CD4-positive, alpha-beta T cell treated with Interleukin-15 for 1 hour (primary cell): ENCODE data around the gene RNF8.
A peak's percentile ranks its signal among the peaks of the same experiment; 100 is the strongest.
"Not testable (repeated sequence)": the region's sequence is repeated elsewhere in the genome, so short reads cannot be mapped to it uniquely, and the experiment has no call there.

Experiments
- DNase-seq: peaks from one replicate; pipeline ENCODE4 v3.0.0-alpha.2; 2020

RNF8 gene, protein sequence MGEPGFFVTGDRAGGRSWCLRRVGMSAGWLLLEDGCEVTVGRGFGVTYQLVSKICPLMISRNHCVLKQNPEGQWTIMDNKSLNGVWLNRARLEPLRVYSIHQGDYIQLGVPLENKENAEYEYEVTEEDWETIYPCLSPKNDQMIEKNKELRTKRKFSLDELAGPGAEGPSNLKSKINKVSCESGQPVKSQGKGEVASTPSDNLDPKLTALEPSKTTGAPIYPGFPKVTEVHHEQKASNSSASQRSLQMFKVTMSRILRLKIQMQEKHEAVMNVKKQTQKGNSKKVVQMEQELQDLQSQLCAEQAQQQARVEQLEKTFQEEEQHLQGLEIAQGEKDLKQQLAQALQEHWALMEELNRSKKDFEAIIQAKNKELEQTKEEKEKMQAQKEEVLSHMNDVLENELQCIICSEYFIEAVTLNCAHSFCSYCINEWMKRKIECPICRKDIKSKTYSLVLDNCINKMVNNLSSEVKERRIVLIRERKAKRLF

DNA sequence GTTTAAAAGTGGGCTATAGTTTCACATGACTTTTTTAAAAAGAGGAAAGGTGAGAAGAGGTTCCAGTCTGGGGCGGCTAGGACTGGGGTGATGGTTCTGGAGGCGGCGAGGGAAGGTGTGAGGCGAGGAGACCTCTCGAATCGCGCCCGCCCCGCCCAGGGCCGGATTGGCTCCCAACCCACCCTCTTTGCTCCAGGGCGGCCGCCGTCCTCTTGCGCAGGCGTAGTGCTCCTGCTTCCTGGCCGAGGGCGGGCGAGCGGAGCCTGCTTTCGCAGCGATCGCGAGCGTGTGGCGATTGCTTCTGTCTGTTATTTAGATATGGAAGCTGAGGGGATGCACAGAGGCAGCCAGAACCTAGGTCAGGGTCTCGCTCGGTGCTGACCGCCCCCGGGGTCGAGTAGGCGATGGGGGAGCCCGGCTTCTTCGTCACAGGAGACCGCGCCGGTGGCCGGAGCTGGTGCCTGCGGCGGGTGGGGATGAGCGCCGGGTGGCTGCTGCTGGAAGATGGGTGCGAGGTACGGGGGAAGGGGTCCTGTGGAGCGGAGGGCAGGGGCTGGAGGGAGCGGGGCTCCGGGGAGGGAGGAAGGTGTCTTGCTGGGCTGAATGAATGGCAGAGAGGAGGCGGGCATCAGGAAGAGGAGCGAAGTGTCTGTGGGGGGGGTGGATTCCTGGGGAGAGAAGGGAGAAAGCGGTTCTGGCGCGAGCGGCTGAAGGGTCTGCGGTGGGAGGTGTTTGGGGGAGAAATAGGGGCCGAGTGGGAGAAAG lies at the start of gene RNF8:
TSS of gene RNF8 (plus strand) at position 223 of the 765 bp plus-strand sequence. CDS start at position 405, 182 bp downstream.
- peak; percentile 89 for DNase-seq

DNA sequence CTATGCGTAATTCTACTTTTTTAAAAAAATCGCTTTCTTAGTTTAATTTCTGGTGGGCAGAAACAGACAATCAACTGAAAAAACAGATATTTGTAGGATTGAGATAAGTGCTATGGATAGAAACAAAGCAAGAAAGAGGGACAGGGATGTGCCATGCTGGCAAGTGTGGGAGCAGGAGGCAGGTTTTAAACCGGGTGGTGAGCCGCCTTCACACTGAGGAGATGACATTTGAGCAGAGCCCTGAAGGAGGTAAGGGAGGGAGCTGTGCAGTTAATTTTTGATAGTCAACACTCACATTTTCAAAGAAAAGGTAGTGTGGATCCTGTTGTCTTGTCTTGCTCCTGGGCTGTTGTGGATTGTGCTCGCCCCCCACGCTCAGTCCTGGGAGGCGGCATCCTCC lies 49.0 kb upstream of the RNF8 start:
- DNase-seq: no peak

DNA sequence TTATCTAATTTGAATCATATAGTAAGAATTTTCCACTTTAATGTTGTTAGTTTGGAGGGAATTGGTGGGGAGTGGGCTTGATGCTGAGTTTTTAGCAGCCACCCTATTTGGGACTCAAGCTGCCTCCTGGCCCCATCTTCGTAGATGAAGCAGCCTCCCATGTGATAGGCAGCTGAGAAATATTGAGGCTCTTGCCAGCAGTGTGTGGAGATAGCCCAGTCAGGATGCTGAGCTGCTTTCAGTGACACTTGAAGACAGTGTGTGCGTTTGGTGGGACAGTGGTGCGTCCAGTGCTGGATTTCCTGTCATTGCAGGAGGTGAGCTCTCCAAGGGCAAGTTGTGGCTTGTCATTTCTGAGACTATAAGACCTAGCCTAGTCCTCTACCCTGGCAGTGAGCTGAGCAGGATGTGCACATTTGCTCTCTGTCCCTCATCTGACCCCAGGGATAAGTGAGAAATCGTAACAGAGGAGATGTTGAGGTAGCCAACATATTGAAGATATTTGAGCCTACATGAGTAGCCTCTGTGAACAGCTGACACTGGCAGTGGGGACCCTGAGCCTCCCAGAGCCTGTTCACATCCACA lies 47.9 kb upstream of the RNF8 start:
- DNase-seq: no peak

DNA sequence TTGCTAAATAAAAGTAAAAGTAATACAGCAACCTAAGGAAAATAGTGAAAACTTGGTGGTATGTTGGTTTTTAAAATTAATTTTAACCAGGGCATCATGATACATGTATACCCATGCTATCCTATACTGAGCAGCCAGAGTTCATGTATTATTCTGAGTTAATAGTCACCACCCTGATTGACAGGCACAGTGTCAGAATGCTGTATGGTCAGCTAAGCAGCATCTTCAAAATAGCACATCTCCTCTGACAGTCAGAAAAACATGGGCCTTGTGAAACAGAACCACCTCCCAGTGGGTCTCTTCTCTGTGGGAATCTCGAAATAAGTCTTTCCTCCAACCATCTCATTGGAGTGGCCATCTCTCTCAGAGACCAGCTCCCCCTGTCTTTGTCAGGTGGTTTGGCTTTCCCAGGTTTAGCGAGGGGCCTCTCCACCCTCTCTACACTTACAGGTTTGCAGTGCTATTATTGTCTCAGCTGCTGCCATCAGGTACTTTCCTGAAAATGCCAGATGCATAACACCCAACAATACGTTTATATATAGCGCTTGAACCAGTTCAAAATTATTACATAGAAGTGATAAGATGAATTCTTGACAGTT lies 47.1 kb upstream of the RNF8 start:
- no peak for DNase-seq

DNA sequence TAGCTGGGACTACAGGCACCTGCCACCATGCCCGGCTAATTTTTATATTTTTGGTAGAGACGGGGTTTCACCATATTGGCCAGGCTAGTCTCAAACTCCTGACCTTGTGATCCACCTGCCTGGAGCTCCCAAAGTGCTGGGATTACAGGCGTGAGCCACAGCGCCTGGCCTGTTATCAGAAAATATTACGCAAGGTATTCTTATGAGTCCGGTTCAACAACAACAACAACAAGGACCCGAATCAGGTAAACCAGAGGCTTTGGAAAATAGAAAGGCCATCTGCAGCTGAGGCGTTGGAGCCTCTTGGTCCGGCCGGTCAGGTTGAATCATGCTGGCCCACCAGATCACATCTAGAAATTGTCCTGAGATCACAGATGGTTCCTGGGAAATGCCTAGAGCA lies 46.3 kb upstream of the RNF8 start:
- DNase-seq: not testable (repeated sequence)

DNA sequence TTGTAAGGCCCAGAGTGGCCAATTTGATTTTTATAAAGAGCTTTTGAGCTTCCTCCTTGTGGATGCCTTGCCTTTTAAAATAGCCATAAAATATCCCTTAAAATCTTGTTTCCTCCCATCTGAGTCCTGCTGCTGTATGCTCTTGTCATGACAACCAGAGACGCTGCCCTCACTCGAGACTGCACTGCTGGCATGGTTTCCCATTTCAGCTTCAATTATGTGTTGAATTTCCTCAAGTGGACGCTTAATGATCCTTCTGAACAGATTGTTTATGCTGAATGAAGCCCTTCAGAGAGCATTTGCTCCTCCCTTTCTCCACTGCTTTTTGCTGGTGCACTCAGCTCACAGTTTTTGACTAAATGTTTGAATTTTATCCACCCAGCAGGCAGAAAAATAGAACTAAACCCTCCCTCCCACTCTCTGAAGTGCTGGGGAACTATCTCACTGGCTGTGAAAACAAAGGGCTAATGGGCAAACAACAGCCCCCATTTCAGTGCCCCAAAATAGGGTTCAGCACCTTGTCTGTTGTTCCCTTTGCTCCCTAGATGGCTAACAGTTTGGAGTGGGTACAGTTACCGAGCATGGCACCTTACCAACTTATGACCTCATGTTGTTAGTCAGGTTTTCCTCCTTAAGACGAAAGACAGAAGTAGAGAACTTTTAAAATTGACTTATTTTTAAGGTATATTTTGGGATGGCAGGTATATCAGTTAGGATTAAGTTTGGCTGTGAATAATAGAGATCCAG lies 45.5 kb upstream of the RNF8 start:
- DNase-seq: no peak

DNA sequence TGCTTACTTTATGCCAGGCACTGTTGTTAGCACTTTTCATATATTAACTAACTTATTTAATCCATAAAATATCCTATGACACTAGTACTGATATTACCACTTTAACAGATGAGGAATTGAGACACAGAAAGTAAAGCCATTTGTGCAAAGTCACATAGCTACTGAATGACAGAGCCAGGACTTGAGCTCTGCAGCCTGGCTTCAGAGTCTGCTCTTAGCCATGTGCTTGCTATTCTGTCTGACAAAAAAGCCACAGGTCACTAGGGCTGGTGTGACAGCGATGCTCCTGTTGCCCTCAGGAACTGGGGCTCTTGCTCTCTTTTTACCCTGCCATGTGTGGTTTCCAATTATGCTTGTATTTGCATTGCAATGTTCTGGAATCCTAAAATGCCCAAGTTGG lies 44.7 kb upstream of the RNF8 start:
- DNase-seq: no peak

DNA sequence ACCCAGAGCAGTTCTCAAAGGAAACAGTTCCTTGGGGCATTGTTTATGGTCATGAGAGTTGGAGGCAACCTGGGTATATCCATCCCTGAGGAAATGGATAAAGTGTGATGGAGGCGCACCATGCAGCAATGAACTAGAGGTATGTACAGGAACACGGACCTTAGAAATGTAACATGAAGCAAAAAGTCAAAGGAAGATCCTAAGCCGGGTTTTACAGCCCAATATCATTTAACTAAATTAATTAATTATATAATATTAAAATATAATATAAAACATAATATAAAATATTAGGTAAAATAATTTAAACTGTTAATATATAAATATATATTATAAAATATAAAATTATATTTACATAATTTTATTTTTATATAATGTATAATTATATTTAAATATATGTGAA lies 44.1 kb upstream of the RNF8 start:
- DNase-seq: no peak

DNA sequence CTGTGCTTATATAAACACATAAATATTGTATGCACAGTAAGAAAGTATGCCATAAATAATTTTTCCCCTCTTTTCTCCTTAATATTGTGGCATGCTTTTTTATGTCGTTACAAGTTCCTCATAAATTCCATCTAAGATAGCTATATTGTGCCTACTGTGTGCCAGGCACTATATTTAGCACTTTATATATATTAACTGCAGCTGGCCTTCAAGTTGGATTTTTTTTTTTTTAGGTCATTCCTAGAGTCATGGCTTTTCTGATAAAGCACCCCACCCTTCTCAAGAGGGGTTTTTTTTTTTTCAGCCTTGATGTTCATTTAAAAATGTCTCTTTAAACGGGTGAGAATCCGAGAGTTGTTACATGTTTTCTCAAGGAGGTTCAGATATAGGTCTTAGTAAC lies 42.8 kb upstream of the RNF8 start:
- no peak for DNase-seq

DNA sequence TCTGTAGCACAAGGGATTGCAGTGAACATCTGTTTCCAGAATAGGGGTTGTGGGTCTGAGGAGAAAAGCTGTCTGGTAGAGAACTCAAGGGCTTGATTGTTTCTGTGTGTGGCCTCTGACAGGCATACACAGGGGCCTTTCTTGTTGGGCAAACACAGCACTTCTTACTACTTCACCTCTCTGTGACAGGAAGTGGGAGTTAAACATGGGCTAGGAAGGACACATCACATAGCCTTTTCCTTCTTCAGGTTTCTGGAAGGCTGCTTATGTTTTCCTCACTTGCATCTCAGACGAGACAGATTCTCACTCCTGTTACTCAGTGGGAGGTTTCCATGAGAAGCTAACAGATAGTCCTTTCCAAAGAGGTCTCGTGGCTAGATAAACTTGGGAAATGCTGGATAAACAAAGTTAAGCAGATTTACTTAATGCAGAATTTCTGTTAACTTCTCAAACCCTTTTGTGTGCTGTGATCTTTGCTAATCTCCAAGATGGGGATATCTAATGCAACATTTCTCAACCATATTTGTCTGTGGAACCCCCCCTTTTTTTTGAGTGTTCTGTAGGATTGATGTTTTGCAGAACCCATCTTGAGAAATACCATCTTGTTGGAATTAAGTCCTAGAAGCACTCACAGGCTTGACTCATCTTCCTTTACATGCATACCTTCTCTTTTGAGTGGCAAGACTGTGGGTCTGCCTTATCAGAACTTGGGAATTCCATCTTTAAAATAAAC lies 41.9 kb upstream of the RNF8 start:
- no peak for DNase-seq

DNA sequence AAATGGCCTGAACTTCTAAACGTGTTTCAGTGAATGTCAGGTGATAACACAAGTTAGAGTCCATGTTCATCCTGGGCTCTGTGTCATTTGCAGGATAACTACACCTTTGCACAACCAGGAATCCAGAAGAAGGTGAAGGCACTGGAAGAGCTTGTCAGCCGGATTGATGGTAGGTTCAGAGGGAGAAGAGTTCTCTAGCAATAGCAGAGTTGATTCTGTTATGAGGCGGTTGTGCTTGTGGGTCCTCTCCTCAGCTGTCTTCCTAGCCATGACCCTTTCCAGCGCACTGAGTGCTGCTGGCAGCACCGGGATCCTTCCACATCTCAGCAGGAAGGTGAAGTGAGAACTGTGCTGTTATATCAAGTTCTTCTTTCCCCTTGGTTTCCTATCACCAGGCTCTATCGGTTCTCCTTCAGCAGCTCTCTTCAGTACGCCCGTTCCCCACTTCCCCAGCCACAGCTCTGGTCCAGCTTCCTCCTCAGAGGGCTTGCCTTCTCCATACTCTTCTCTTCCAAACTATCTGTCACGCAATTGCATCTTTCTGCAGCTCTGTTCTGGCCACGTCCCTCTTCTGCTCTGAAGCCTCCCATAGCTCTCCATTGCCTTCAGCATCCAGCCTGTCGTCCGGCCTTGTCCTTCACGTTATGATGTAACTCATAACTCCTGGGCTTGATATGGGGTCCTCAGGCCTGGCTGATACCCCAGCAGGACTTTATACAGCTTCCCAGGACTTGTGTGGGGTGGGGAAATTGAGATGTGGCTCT lies 39.9 kb upstream of the RNF8 start:
- no peak for DNase-seq

DNA sequence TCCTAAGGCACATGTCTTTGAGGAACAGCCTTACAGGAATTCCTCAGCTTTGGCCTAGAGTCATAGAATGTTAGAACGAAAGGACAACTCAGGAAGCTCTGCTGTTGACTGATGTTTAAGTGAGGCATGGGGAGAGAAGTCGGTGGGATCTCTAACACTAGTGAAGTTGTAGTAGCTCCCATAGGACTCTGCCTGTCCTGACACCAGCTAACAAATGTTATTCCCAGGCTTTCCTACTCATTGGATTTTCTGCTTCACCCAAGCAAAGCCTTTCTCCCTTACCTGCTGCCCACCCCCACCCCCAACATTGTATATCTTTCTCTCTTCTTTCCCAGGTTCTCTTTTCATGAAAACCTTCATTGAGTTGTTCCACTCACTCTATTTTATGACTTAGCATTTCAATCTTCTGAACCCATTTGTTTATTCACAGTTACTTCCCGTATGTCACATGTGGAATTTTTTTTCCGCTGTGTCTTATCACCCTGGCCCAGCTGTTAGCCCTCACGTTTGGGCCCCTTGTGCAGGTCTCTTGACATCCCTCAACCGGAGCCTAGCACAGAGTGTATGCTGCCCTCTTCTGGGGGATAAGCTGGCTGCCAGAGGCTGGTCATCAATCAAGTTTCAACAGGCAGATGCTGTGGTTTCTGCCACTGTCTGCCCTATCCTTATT lies 39.2 kb upstream of the RNF8 start:
- peak; percentile 32 for DNase-seq

DNA sequence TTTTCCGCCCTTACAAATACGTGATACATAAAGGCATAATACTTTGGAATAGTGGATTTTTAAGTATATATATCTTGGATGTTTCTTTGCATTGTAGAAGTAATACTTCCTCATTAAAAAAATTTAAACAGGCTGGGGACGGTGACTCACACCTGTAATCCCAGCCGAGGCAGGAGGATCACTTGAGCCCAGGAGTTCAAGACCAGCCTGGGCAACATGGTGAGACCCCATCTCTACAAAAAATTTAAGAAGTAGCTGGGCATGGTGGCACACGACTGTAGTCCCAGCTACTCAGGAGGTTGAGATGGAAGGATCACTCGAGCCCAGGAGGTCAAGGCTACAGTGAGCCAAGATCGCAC lies 38.6 kb upstream of the RNF8 start:
- DNase-seq: no peak

DNA sequence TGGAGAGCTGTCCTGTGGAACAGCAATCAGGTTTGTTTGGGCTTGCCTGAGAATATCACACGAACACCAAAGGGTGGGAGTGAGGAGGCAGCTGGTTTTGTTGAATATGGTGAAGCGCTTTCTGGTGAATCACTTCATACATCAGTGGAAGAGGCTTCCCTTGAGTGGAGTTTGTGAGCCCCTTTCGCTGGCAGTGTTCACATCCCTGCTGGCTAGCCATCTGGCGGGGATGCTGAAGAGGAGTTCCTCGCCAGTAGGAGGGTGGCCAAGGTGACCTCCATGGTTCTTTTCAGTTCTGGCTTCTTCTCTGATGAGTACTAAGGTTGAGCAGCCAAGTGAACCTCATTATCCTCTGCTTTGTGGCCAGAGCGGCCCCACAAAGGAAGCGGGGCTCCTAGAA lies 37.7 kb upstream of the RNF8 start:
- DNase-seq: no peak

DNA sequence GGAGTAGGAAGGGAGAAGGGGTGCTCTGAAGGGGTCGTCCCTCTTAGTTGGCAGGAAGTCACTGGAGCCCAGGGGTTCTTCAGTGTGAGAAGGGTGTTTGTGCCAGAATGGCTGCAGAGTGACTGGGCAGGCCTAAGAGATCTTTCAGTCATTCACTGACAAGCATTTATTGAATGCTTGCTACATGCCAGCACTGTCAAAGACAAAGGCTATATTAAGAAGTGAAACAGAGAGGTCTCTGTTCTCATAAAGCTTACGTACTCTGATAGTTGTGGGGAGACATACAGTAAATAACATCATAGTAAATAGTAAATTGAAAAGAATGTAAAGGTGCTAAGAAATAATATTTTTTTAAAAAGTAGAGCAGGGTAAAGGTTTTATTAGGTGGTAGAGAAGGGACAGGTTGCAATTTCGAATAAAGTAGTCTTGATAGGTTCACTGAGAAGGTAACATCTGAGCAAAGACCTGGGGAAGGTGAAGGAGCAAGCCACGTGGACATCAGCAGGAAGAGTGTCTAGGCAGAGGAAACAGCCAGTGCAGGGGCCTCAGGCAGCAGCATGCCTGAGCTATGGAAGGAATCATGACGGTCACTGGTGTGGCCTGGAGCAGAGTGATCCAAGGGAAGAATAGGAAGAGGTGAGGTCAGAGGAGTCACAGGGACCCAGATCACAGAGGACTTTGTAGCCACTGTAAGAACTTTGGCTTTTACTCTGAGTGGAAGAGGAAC lies 36.3 kb upstream of the RNF8 start:
- DNase-seq: no peak

DNA sequence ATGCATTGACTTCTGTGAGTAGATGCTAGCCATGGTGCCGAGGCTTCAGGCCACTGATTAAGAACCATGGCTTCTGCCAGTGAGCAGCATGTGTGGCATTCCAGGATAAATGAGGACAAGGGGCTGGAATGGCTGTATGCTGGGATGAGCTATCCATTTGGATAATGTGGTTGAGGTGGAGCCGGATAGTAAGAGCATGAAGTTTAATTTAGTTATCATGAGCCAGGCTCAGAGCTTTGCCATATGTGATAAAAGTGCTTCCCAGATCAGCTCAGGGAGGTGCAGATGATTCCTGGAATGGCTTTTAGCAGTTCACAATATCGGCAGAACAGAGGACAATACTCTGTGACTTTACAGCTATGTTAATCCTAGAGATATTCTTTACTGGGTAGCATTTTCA lies 34.6 kb upstream of the RNF8 start:
- no peak for DNase-seq

DNA sequence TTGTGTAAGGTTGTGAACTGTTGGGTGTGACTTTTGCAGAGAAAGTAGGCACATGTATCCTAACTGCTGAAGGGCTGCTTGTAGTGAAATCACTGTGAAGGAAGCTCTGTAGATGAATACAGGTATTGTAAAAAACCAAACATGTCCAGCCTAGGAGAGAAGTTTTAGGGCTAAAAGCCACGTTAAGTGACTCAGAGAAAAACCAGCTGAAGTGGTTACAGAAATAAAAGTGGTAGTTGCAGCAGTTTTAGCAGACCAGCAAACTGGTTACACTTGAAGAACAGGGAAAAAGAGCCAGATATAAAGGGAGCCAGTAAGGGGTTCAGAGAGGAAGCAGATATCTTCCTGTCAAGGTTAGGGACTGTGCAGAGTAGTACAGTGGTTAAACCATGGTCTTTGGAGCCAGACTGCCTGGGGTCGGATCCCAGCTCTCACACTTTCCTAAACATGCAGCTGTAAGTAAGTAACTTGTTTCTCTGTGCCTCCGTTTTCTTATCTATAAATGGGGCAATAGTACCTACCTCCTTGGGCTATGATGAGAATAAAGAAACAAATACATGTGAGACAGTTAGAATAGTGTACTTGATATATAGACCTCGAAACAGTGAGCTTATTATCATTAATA lies 33.8 kb upstream of the RNF8 start:
- no peak for DNase-seq

DNA sequence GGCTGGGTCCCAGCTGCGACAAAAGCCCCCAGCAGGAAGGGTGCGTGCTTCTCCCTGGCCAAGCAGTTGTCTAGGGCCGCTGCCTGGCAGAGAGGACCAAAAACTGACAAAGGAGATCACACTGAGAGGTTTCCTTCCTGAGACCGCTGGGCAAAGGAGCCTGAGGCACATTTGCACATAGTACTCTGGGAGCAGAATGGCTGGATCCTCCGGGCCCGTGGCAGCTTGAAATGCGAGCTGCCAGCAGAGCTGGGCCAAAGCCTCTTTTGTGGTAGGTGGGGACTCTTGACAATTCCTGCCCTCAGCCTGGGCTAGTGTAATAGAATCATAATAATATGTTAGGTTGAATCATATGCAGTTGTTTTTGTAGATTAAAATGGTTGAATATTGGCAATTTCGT lies 33.1 kb upstream of the RNF8 start:
- no peak for DNase-seq

DNA sequence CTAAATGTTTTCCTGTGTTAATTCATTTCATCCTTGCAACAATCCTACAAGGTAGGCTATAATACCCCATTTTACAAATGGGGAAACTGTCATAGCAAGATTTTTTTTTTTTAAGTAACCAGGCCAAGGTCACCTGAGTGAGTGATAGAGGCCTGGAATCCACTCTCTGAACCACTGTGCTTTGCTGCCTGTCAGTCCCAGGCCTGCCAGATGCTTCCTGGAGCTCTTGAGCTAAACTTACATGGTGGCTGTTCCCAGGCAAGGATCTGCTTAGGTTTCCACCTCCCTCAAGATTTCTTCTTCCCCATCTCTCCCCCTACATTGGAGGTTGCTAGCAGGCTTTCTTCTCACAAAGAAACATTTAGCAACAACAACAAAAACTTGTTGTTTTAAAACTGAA lies 32.7 kb upstream of the RNF8 start:
- no peak for DNase-seq
